Cardiac septum (tissue), 1 donor: ENCODE results near the gene TLE6. TPM values are rescaled to one million over a fixed set of nuclear protein-coding genes. Genes with fewer than 3 reads are reported as not detected.
A peak's percentile ranks its signal among the peaks of the same experiment; 100 is the strongest.
"Not testable (repeated sequence)": the region's sequence is repeated elsewhere in the genome, so short reads cannot be mapped to it uniquely, and the experiment has no call there.

Experiments used
- DNase-seq: peaks from one replicate; pipeline ENCODE4 v3.0.0-alpha.2; 2020; ENCODE audit warnings: low spot score
- intact Hi-C: fragments of 100-400 bp; cut with DNase I; formaldehyde crosslinking; loops from one replicate; pipeline ENCODE4 v1.14.0; 2022
- total RNA-seq: library from RNA; stranded (reverse); fragmentation: NEBNext Ultra II Directional; extraction: Animal tissue kit (Norgen Biotek cat#: 25700); gene quantifications from one replicate; pipeline ENCODE4 v1.2.1, GENCODE V29; 2021
- donor health status: DM: no; HTN: no; CAD: no.

Gene TLE6
- total RNA-seq, 1 donor from 2014 or later: 1.0 TPM

GRCh38 chr19:2969104-2969504 is 8.3 kb upstream of the TLE6 start:
- no peak for DNase-seq
- intact Hi-C loops: no loop called here

- DNase-seq: no peak
- intact Hi-C loops: no loop called here
These were observed 7.0 kb upstream of the TLE6 start for GRCh38 chr19:2970201-2970835.

- DNase-seq: no peak
- intact Hi-C loops: no loop called here
These were observed 4.1 kb upstream of the TLE6 start for GRCh38 chr19:2973229-2973628.

GRCh38 chr19:2974342-2975041 is 2.9 kb upstream of the TLE6 start:
- intact Hi-C loops: loop anchor here (5.0 kb wide), 1 partner anchor 88 kb away; the partner anchor contains the start of gene TLE5
- DNase-seq: no peak

GRCh38 chr19:2976609-2977000 is 759 bp upstream of the TLE6 start:
- intact Hi-C loops: loop anchor here (1.0 to 5.0 kb wide), 2 partner anchors 60 to 86 kb away; partner anchors contain the start of gene TLE5

GRCh38 chr19:2977746-2978138 is 378 bp downstream of the TLE6 start:
- DNase-seq: no peak
- intact Hi-C loops: loop anchor here (5.0 kb wide), 1 partner anchor 85 kb away; the partner anchor contains the start of gene TLE5

More at GRCh38 chr19:2976609-2977000, 759 bp upstream of the TLE6 start:
- DNase-seq: no peak

- DNase-seq: no peak
- intact Hi-C loops: loop anchor here (5.0 kb wide), 1 partner anchor 84 kb away; the partner anchor contains the start of gene TLE5
These were observed 903 bp downstream of the TLE6 start for GRCh38 chr19:2978166-2978767.

GRCh38 chr19:2978772-2979171 is 1.4 kb downstream of the TLE6 start:
- intact Hi-C loops: loop anchor here (5.0 kb wide), 1 partner anchor 84 kb away; the partner anchor contains the start of gene TLE5
- DNase-seq: no peak

- no peak for DNase-seq
- intact Hi-C loops: no loop called here
These were observed 4.5 kb downstream of the TLE6 start for GRCh38 chr19:2981898-2982297.

- DNase-seq: no peak
- intact Hi-C loops: no loop called here
These were observed 5.2 kb downstream of the TLE6 start for GRCh38 chr19:2982561-2982960.

GRCh38 chr19:2982983-2983350 is 5.6 kb downstream of the TLE6 start:
- intact Hi-C loops: no loop called here
- peak; percentile 89 for DNase-seq

- intact Hi-C loops: no loop called here
- DNase-seq: peak; percentile 78
These were observed 6.2 kb downstream of the TLE6 start for GRCh38 chr19:2983351-2984214.

GRCh38 chr19:2984215-2984528 is 6.8 kb downstream of the TLE6 start:
- intact Hi-C loops: no loop called here
- DNase-seq: no peak

- intact Hi-C loops: loop anchor here (5.0 kb wide), 1 partner anchor 40 kb away; the partner anchor contains the start of gene TLE2
- no peak for DNase-seq
These were observed 9.7 kb downstream of the TLE6 start for GRCh38 chr19:2986951-2987524.

- intact Hi-C loops: loop anchor here (5.0 kb wide), 1 partner anchor 40 kb away; the partner anchor contains the start of gene TLE2
These were observed 10.4 kb downstream of the TLE6 start for GRCh38 chr19:2987797-2988196.

GRCh38 chr19:2988568-2988967 is 11.2 kb downstream of the TLE6 start:
- intact Hi-C loops: loop anchor here (5.0 kb wide), 1 partner anchor 39 kb away; the partner anchor contains the start of gene TLE2
- DNase-seq: no peak

More at GRCh38 chr19:2987797-2988196, 10.4 kb downstream of the TLE6 start:
- no peak for DNase-seq

GRCh38 chr19:2989236-2989946 is 12.0 kb downstream of the TLE6 start:
- intact Hi-C loops: loop anchor here (5.0 kb wide), 1 partner anchor 38 kb away; the partner anchor contains the start of gene TLE2
- DNase-seq: no peak

- DNase-seq, intact Hi-C loops: not testable (repeated sequence)
These were observed 15.0 kb downstream of the TLE6 start for GRCh38 chr19:2992333-2992732.

- DNase-seq: no peak
- intact Hi-C loops: no loop called here
These were observed 15.6 kb downstream of the TLE6 start for GRCh38 chr19:2992958-2993357.
